H1 (cell line): Measurements from ENCODE around the gene NAV2. TPM values are rescaled to one million over a fixed set of nuclear protein-coding genes. Genes with fewer than 3 reads are reported as not detected.

Source experiments
- CTCF ChIA-PET: fragments of 300-600 bp; sonication (Branson Sonifier 250); formaldehyde crosslinking; loops from one replicate; lab custom pipeline; 2021; ENCODE audit not compliant: partially characterized antibody; lab: Charles Lee
- POLR2A ChIA-PET: fragments of 300-600 bp; sonication (Branson Sonifier 250); formaldehyde crosslinking; loops from one replicate; lab custom pipeline; 2021; ENCODE audit warnings: inconsistent platforms; ENCODE audit not compliant: partially characterized antibody; lab: Charles Lee
- DNase-seq, 2 experiments: peaks; one replicate each; pipeline versions ENCODE4 v3.0.0 to v3.0.0-alpha.2; 2010 to 2022; ENCODE audit warnings: low spot score in 2 of 2, low read depth in 1 of 2, mixed read lengths in 1 of 2
- FAIRE-seq: peaks from 2 replicates; lab custom pipeline; 2011; peaks lifted over from hg19 to GRCh38; lab: Jason Lieb, UNC
- H2AFZ ChIP-seq: 2 replicates; pipeline ENCODE4 v1.8.1; 2012; ENCODE audit warnings: low read length, inconsistent platforms
- H2AK5ac ChIP-seq: 2 replicates; pipeline ENCODE4 v1.6.1; 2013; ENCODE audit warnings: low read depth, low read length
- H2BK120ac ChIP-seq: replicated peaks from 2 replicates; pipeline ENCODE3; 2013; ENCODE audit warnings: low read depth, low read length, inconsistent platforms
- H2BK12ac ChIP-seq: 2 replicates; pipeline ENCODE4 v1.6.1; 2013; ENCODE audit warnings: low read depth, low read length
- H2BK15ac ChIP-seq: 2 replicates; pipeline ENCODE4 v1.6.1; 2013; ENCODE audit warnings: low read length
- H2BK20ac ChIP-seq: 2 replicates; pipeline ENCODE4 v1.6.1; 2013; ENCODE audit warnings: low read length
- H2BK5ac ChIP-seq: 2 replicates; pipeline ENCODE4 v1.6.1; 2013; ENCODE audit warnings: low read depth, low read length
- H3K14ac ChIP-seq: 2 replicates; pipeline ENCODE4 v1.6.1; 2013; ENCODE audit warnings: inconsistent platforms; ENCODE audit not compliant: insufficient read length
- H3K18ac ChIP-seq: 2 replicates; pipeline ENCODE4 v1.6.1; 2013; ENCODE audit warnings: low read length; ENCODE audit errors: extremely low read depth
- H3K23ac ChIP-seq: 2 replicates; pipeline ENCODE4 v1.6.1; 2013; ENCODE audit warnings: inconsistent platforms; ENCODE audit not compliant: insufficient read length
- H3K23me2 ChIP-seq: 2 replicates; pipeline ENCODE4 v1.6.1; 2013; ENCODE audit warnings: low read depth, low read length
- H3K27ac ChIP-seq: 2 replicates; pipeline ENCODE4 v1.6.1; 2011; ENCODE audit warnings: low read depth, low read length, inconsistent platforms
- H3K27me3 ChIP-seq, 4 experiments: replicated peaks in 1 of 4; 1 replicate in 1 of 4; 2 replicates in 3 of 4; pipeline versions ENCODE4 v1.6.1 to v1.8.1; 2011 to 2013; ENCODE audit warnings: low read length in 3 of 4, mild to moderate bottlenecking in 3 of 4, inconsistent platforms in 2 of 4, mixed read lengths in 2 of 4, moderate library complexity in 1 of 4; ENCODE audit not compliant: control insufficient read depth in 3 of 4, insufficient read depth in 3 of 4; ENCODE audit errors: extremely low read depth in 1 of 4
- H3K36me3 ChIP-seq, 4 experiments: 2 replicates each; pipeline versions ENCODE4 v1.6.1 to v1.8.1; 2011 to 2013; ENCODE audit warnings: mild to moderate bottlenecking in 4 of 4, low read length in 3 of 4, moderate library complexity in 2 of 4, control low read depth in 1 of 4, inconsistent platforms in 1 of 4; ENCODE audit not compliant: insufficient read depth in 4 of 4, control insufficient read depth in 2 of 4
- H3K4ac ChIP-seq: replicated peaks from 2 replicates; pipeline ENCODE3; 2013; ENCODE audit warnings: low read length, low read depth, mixed read lengths, inconsistent platforms; ENCODE audit not compliant: insufficient read length
- H3K4me1 ChIP-seq, 4 experiments: replicated peaks in 1 of 4; 1 replicate in 1 of 4; 2 replicates in 3 of 4; pipeline versions ENCODE4 v1.6.1 to v1.8.1; 2011 to 2013; ENCODE audit warnings: low read length in 3 of 4, inconsistent platforms in 2 of 4, mixed read lengths in 1 of 4; ENCODE audit not compliant: insufficient read depth in 4 of 4, control insufficient read depth in 3 of 4
- H3K4me2 ChIP-seq, 2 experiments: 2 replicates each; pipeline versions ENCODE4 v1.6.1 to v1.8.1; 2011 to 2013; ENCODE audit warnings: low read depth in 2 of 2, low read length in 2 of 2, control low read depth in 1 of 2, inconsistent platforms in 1 of 2, mild to moderate bottlenecking in 1 of 2; ENCODE audit not compliant: insufficient read depth in 1 of 2
- H3K4me3 ChIP-seq, 4 experiments: fragments of 200-600, 300-600 bp in 1 of 4; sonication (generic), shearing (Covaris generic), sonication (Bioruptor Twin) in 1 of 4; 2 replicates each; pipeline versions ENCODE4 v1.5.1 to v1.8.1; 2011 to 2016; ENCODE audit warnings: low read length in 4 of 4, low read depth in 3 of 4, control low read depth in 2 of 4, inconsistent platforms in 2 of 4, mild to moderate bottlenecking in 2 of 4, mixed read lengths in 1 of 4, moderate library complexity in 1 of 4; ENCODE audit not compliant: insufficient read depth in 2 of 4; ENCODE audit errors: extremely low read depth in 1 of 4
- H3K56ac ChIP-seq: replicated peaks from 2 replicates; pipeline ENCODE3; 2013; ENCODE audit warnings: low read depth, mild to moderate bottlenecking, mixed read lengths, low read length, inconsistent platforms; ENCODE audit not compliant: insufficient read length
- H3K79me1 ChIP-seq: 2 replicates; pipeline ENCODE4 v1.6.1; 2013; ENCODE audit warnings: low read depth, low read length, control low read depth
- H3K79me2 ChIP-seq, 2 experiments: 2 replicates each; pipeline versions ENCODE4 v1.6.1 to v1.8.1; 2012 to 2013; ENCODE audit warnings: low read length in 2 of 2, mild to moderate bottlenecking in 2 of 2, inconsistent platforms in 1 of 2; ENCODE audit not compliant: insufficient read depth in 2 of 2, control insufficient read depth in 1 of 2
- H3K9ac ChIP-seq, 4 experiments: replicated peaks in 1 of 4; 1 replicate in 1 of 4; 2 replicates in 3 of 4; pipeline versions ENCODE4 v1.6.1 to v1.8.1; 2011 to 2013; ENCODE audit warnings: low read depth in 3 of 4, low read length in 3 of 4, control low read depth in 2 of 4, mild to moderate bottlenecking in 2 of 4, moderate library complexity in 2 of 4, inconsistent platforms in 1 of 4; ENCODE audit errors: extremely low read depth in 1 of 4
- H3K9me3 ChIP-seq, 2 experiments: 2 replicates each; pipeline versions ENCODE4 v1.6.1 to v1.8.1; 2012 to 2013; ENCODE audit warnings: mild to moderate bottlenecking in 2 of 2, moderate library complexity in 2 of 2, control low read depth in 1 of 2, inconsistent platforms in 1 of 2, low read depth in 1 of 2, low read length in 1 of 2, mixed read lengths in 1 of 2; ENCODE audit not compliant: insufficient read depth in 2 of 2
- H4K20me1 ChIP-seq, 2 experiments: replicated peaks in 1 of 2; 2 replicates each; pipeline versions ENCODE3 to v1.8.1; 2011 to 2013; ENCODE audit warnings: inconsistent platforms in 2 of 2, low read length in 2 of 2, mild to moderate bottlenecking in 1 of 2; ENCODE audit not compliant: insufficient read depth in 2 of 2, control insufficient read depth in 1 of 2
- H4K5ac ChIP-seq: 2 replicates; pipeline ENCODE4 v1.6.1; 2013; ENCODE audit warnings: low read length, low read depth, mixed read lengths, inconsistent platforms; ENCODE audit not compliant: insufficient read length
- H4K8ac ChIP-seq: 2 replicates; pipeline ENCODE4 v1.8.0; 2013; ENCODE audit warnings: mild to moderate bottlenecking, moderate library complexity, low read length, inconsistent platforms; ENCODE audit not compliant: insufficient read depth; ENCODE audit errors: extremely low read depth
- H4K91ac ChIP-seq: replicated peaks from 2 replicates; pipeline ENCODE3; 2013; ENCODE audit warnings: low read length, mixed read lengths, inconsistent platforms; ENCODE audit not compliant: insufficient read length
- CBX5 ChIP-seq: fragments of 300-800, 300-1000 bp; sonication (generic); IDR thresholded peaks from 2 replicates; pipeline ENCODE4 v1.7.1; 2016; ENCODE audit warnings: antibody characterized with exemption, low read length, low read depth
- CTBP2 ChIP-seq: IDR thresholded peaks from 2 replicates; pipeline ENCODE4 v1.7.0; 2011; ENCODE audit warnings: borderline replicate concordance, mild to moderate bottlenecking, moderate library complexity, mixed read lengths, low read length; ENCODE audit not compliant: insufficient read depth, insufficient read length
- RXRA ChIP-seq: IDR thresholded peaks from 2 replicates; pipeline ENCODE4 v1.6.1; 2011; ENCODE audit warnings: low read depth, mild to moderate bottlenecking, low read length, moderate library complexity; ENCODE audit not compliant: insufficient read depth
- WGBS, 2 experiments: shearing (Covaris generic) in 1 of 2; methylation state at CpG; one replicate each; pipeline versions ENCODE4 v1.1.6 to v1.1.7; 2013 to 2015; ENCODE audit warnings: low lambda C conversion rate in 2 of 2, mixed read lengths in 2 of 2, inconsistent platforms in 1 of 2, low coverage in 1 of 2, missing lambda C conversion rate in 1 of 2; ENCODE audit not compliant: insufficient replicate concordance in 2 of 2, insufficient coverage in 1 of 2, insufficient read length in 1 of 2; ENCODE audit errors: extremely low coverage in 1 of 2, missing lambda C conversion rate in 1 of 2; 5-methylcytosine and 5-hydroxymethylcytosine counted together
- polyA plus RNA-seq, 7 experiments: library from polyadenylated mRNA; depleted of rRNA in 3 of 7; stranded (reverse) in 5 of 7; unstranded in 2 of 7; fragments of >200 nt in 5 of 7; fragments of 200-250 nt in 2 of 7; gene quantifications; 1 replicate in 5 of 7; 2 replicates in 1 of 7; 4 replicates in 1 of 7; pipeline versions ENCODE4 v1.2.1 to v1.2.3, GENCODE V29; 2011 to 2013; ENCODE audit warnings: missing spikeins in 2 of 7, mixed read lengths in 2 of 7
- total RNA-seq: library from RNA; stranded (reverse); fragmentation: NEBNext Ultra II Directional; extraction: Animal tissue kit (Norgen Biotek cat#: 25700); gene quantifications from 2 replicates; pipeline ENCODE4 v1.2.1, GENCODE V29; 2021

NAV2 gene
- total and polyA plus RNA-seq, 2 of the 8 experiments (the other 6 are each of a cell fraction or from before 2014, with no cell fraction given) = 35.6 to 73.6 TPM

DNA sequence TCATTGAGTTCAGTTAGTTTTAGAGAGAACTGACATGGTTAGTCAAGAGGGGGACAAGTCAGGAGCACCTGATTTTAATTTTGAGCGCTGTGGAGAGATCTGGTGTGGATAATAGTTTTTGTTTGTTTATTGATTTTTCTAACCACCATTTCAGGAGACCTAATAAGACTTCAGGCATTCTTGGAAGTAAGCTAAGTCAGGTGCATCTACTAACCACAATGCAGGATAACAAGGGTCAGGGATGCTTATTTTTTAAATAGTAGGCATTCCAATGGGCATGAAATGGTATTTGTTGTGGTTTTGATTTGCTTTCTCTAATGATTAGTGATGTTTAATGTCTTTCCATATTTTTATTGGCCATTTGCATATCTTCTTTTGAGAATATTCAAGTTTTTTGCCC lies 212.1 kb downstream of the NAV2 start:
- H2BK120ac ChIP-seq = no peak overlapping the region
- H4K5ac ChIP-seq = no peak overlapping the region
- H3K79me1 ChIP-seq = no peaks in the 10 kb centered on the region; the same call in 1 of the 2 replicates
- no peak overlapping the region for H3K9ac ChIP-seq
- no peak overlapping the region for H3K27ac ChIP-seq
- H3K23me2 ChIP-seq = no peaks in the 10 kb centered on the region
- no peaks in the 10 kb centered on the region for H3K9me3 ChIP-seq
- H2AFZ ChIP-seq = no peak overlapping the region
- H4K91ac ChIP-seq = no peak overlapping the region
- no peak overlapping the region for H2BK12ac ChIP-seq
- H3K79me2 ChIP-seq = no peaks in the 10 kb centered on the region
- no peak overlapping the region for H3K4ac ChIP-seq
- CTCF ChIA-PET = interaction anchor here (0.6 to 1.1 kb wide), 2 partner anchors 11 to 612 kb away, joined by 3 read pairs; no protein-coding TSS in a partner anchor
- H3K18ac ChIP-seq = no peak overlapping the region
- H4K8ac ChIP-seq = no peak overlapping the region
- no peak overlapping the region for H3K14ac ChIP-seq
- H3K56ac ChIP-seq = no peak overlapping the region
- H2BK20ac ChIP-seq = no peak overlapping the region
- POLR2A ChIA-PET = no interaction called here
- H3K4me2 ChIP-seq = no peak overlapping the region
- FAIRE-seq (no peak), DNase-seq (no peak)
- H3K23ac ChIP-seq = no peak overlapping the region
- H4K20me1 ChIP-seq = no peaks in the 10 kb centered on the region
- WGBS, 2 experiments = 50% methylated on average over 1 of the region's 1 CpG; no CpG with 5 or more reads in 1 of the 2 experiments
- no peaks in the 10 kb centered on the region for H3K36me3 ChIP-seq
- H2BK15ac ChIP-seq = no peak overlapping the region
- no peak overlapping the region for H2AK5ac ChIP-seq
- no peak overlapping the region for H3K4me3 ChIP-seq
- H3K4me1 ChIP-seq = peaks cover 0 to 3% (median 0%) of the 10 kb centered on the region in 4 experiments; a peak in 2 of 7 replicates
- H3K27me3 ChIP-seq = no peaks in the 10 kb centered on the region
- H2BK5ac ChIP-seq = no peak overlapping the region
- TF ChIP-seq CTBP2 (no peak), CBX5 (no peak), RXRA (no peak)
